Measurements from ENCODE around the gene KCNMA1. TPM values are rescaled to one million over a fixed set of nuclear protein-coding genes. Genes with fewer than 3 reads are reported as not detected.

The KCNMA1 gene
- polyA plus RNA-seq, 1 donor from 2014 or later, result 60.8 TPM

DNA sequence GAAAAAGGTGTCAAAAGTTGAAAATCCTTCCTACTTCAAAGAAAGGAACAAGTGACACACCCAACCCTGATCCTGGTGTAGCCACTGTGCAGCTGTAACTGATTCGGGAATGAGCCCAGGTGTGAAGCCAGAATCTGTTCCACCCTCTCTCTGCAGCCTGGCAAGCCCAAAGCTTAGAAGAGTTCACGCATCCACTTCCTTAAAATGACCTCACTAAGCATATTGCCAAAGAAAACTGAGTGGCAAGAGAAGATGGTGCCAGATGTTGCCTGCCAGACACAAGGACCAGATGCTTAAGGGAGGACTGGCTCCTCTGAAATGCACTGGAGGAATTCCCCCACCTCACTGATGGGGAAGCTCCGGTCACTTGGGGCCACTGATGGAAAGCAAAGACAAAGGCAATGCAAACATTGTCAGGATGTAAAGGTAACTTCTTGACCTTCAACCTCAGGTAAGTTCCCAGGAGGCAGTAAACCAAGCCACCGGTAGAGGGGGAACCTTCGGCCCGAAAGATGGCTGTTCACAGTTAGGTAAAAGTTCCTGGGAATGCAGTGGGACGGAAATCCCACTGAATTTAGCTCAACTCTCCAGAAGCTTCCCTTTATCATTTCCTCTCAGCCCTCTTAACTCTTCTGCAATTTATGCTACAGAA is 554.9 kb downstream of the KCNMA1 start:
- Histone ChIP-seq H4K20me1 (ENCODE audit: insufficient read depth) (no peaks in the 10 kb centered on the region), H3F3A (ENCODE audit: insufficient read depth, low read length, poor library complexity, severe bottlenecking) (no peaks in the 10 kb centered on the region), H3K9me3 (ENCODE audit: low read length) (no peaks in the 10 kb centered on the region), H3K79me2 (replicated peaks; ENCODE audit: insufficient read depth, low read length) (no peaks in the 10 kb centered on the region), H3K36me3 (ENCODE audit: insufficient read depth, low read length) (no peaks in the 10 kb centered on the region), H2AFZ (ENCODE audit: low read depth, low read length) (no peak overlapping the region), H3K9me2 (ENCODE audit: insufficient read depth, low read length) (no peaks in the 10 kb centered on the region), H3K27me3 (ENCODE audit: insufficient read depth, low read depth, low read length) (no peaks in the 10 kb centered on the region), H3K27ac (ENCODE audit: low read length) (no peak overlapping the region), H3K4me2 (ENCODE audit: low read length) (no peak overlapping the region), H3K4me3 (ENCODE audit: low read length) (no peak overlapping the region), H3K9ac (ENCODE audit: low read length) (no peak overlapping the region)
- no peak for TF ChIP-seq POLR2AphosphoS5 (IDR thresholded peaks at IDR 0.05)
- TF ChIP-seq, protein P1, sequence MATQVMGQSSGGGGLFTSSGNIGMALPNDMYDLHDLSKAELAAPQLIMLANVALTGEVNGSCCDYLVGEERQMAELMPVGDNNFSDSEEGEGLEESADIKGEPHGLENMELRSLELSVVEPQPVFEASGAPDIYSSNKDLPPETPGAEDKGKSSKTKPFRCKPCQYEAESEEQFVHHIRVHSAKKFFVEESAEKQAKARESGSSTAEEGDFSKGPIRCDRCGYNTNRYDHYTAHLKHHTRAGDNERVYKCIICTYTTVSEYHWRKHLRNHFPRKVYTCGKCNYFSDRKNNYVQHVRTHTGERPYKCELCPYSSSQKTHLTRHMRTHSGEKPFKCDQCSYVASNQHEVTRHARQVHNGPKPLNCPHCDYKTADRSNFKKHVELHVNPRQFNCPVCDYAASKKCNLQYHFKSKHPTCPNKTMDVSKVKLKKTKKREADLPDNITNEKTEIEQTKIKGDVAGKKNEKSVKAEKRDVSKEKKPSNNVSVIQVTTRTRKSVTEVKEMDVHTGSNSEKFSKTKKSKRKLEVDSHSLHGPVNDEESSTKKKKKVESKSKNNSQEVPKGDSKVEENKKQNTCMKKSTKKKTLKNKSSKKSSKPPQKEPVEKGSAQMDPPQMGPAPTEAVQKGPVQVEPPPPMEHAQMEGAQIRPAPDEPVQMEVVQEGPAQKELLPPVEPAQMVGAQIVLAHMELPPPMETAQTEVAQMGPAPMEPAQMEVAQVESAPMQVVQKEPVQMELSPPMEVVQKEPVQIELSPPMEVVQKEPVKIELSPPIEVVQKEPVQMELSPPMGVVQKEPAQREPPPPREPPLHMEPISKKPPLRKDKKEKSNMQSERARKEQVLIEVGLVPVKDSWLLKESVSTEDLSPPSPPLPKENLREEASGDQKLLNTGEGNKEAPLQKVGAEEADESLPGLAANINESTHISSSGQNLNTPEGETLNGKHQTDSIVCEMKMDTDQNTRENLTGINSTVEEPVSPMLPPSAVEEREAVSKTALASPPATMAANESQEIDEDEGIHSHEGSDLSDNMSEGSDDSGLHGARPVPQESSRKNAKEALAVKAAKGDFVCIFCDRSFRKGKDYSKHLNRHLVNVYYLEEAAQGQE (IDR thresholded peaks at IDR 0.05; ENCODE audit: borderline replicate concordance), result no peak
- TF ChIP-seq EP300 (conservative IDR thresholded peaks at IDR 0.05; ENCODE audit: poor library complexity, severe bottlenecking), result no peak
- TF ChIP-seq, protein P2, sequence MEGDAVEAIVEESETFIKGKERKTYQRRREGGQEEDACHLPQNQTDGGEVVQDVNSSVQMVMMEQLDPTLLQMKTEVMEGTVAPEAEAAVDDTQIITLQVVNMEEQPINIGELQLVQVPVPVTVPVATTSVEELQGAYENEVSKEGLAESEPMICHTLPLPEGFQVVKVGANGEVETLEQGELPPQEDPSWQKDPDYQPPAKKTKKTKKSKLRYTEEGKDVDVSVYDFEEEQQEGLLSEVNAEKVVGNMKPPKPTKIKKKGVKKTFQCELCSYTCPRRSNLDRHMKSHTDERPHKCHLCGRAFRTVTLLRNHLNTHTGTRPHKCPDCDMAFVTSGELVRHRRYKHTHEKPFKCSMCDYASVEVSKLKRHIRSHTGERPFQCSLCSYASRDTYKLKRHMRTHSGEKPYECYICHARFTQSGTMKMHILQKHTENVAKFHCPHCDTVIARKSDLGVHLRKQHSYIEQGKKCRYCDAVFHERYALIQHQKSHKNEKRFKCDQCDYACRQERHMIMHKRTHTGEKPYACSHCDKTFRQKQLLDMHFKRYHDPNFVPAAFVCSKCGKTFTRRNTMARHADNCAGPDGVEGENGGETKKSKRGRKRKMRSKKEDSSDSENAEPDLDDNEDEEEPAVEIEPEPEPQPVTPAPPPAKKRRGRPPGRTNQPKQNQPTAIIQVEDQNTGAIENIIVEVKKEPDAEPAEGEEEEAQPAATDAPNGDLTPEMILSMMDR (IDR thresholded peaks at IDR 0.05; ENCODE audit: poor library complexity, severe bottlenecking), result no peak
- TF ChIP-seq EZH2 (IDR thresholded peaks at IDR 0.05; ENCODE audit: borderline replicate concordance, insufficient read depth, low read length, poor library complexity, severe bottlenecking), result no peak
- no peak for TF ChIP-seq SMC3 (conservative IDR thresholded peaks at IDR 0.05; ENCODE audit: poor library complexity)
- TF ChIP-seq TAF1 (IDR thresholded peaks at IDR 0.05; ENCODE audit: low read depth), result no peak
- no peak for TF ChIP-seq RAD21 (conservative IDR thresholded peaks at IDR 0.05)
- TF ChIP-seq MXI1 (conservative IDR thresholded peaks at IDR 0.05; ENCODE audit: poor library complexity, severe bottlenecking), result no peak

DNA sequence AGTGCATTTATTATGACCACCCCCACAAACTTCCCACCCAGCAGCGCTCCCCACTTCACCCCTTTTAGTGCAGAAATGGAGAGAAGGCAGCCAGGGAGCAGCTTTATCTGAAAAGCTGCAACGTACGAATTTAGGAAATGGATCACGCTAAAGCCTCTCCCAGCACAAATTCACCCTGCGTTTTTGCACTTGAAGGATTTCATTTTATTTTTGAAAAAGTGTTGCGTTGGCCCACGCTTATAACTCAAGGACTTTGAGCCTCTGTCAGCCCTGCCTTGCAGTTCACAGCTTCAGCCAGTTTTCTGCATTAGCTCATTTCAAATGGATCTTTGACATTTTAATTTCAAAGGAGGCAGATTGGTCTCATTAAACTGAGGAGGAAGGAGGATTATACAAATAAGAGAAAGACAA is 556.1 kb downstream of the KCNMA1 start:
- H3K79me2 ChIP-seq (replicated peaks; ENCODE audit: insufficient read depth, low read length), result no peaks in the 10 kb centered on the region
- no peaks in the 10 kb centered on the region for H4K20me1 ChIP-seq (ENCODE audit: insufficient read depth)
- H3F3A ChIP-seq (ENCODE audit: insufficient read depth, low read length, poor library complexity, severe bottlenecking), result no peaks in the 10 kb centered on the region
- H2AFZ ChIP-seq (ENCODE audit: low read depth, low read length), result no peak overlapping the region
- peaks cover 7% of the 10 kb centered on the region for H3K36me3 ChIP-seq (ENCODE audit: insufficient read depth, low read length)
- no peaks in the 10 kb centered on the region for H3K9me2 ChIP-seq (ENCODE audit: insufficient read depth, low read length)
- H3K9me3 ChIP-seq (ENCODE audit: low read length), result no peaks in the 10 kb centered on the region
- no peak overlapping the region for H3K4me3 ChIP-seq (ENCODE audit: low read length)
- no peaks in the 10 kb centered on the region for H3K27me3 ChIP-seq (ENCODE audit: insufficient read depth, low read depth, low read length)
- no peak overlapping the region for H3K9ac ChIP-seq (ENCODE audit: low read length)
- no peak overlapping the region for H3K27ac ChIP-seq (ENCODE audit: low read length)
- TF ChIP-seq SMC3 (conservative IDR thresholded peaks at IDR 0.05; ENCODE audit: poor library complexity) (no peak), RAD21 (conservative IDR thresholded peaks at IDR 0.05) (no peak), EZH2 (IDR thresholded peaks at IDR 0.05; ENCODE audit: borderline replicate concordance, insufficient read depth, low read length, poor library complexity, severe bottlenecking) (no peak), MXI1 (conservative IDR thresholded peaks at IDR 0.05; ENCODE audit: poor library complexity, severe bottlenecking) (no peak), POLR2AphosphoS5 (IDR thresholded peaks at IDR 0.05) (no peak), EP300 (conservative IDR thresholded peaks at IDR 0.05; ENCODE audit: poor library complexity, severe bottlenecking) (no peak), TAF1 (IDR thresholded peaks at IDR 0.05; ENCODE audit: low read depth) (no peak)
- TF ChIP-seq, protein P1 (IDR thresholded peaks at IDR 0.05; ENCODE audit: borderline replicate concordance), result no peak
- TF ChIP-seq, protein P2 (IDR thresholded peaks at IDR 0.05; ENCODE audit: poor library complexity, severe bottlenecking), result no peak
- H3K4me2 ChIP-seq (ENCODE audit: low read length), result no peak overlapping the region

Measured in neural cell (in vitro differentiated cells).